Thoracic aorta (tissue), 2 donors: Measurements from ENCODE around the gene ESPL1. TPM values are rescaled to one million over a fixed set of nuclear protein-coding genes. Genes with fewer than 3 reads are reported as not detected.

ENCODE experiments used
- ATAC-seq: fragments of 150-250 bp; one replicate; pipeline ENCODE4 v1.8.0; 2017; ENCODE audit warnings: low read depth; ENCODE audit not compliant: insufficient number of reproducible peaks, low FRiP score
- DNase-seq: peaks from one replicate; pipeline ENCODE4 v3.0.0-alpha.2; 2020; ENCODE audit warnings: low spot score
- H3K27ac ChIP-seq, 2 donors: fragments of 200-600 bp; sonication (generic); 1 replicate in 1 of 2; 2 replicates in 1 of 2; pipeline ENCODE4 v1.5.1; 2016; ENCODE audit warnings: mild to moderate bottlenecking in 2 of 2, moderate library complexity in 2 of 2
- H3K27me3 ChIP-seq: fragments of 200-600 bp; sonication (generic); replicated peaks from 2 replicates; pipeline ENCODE4 v1.6.0; 2016; ENCODE audit warnings: mild to moderate bottlenecking; ENCODE audit not compliant: insufficient read depth
- H3K36me3 ChIP-seq: fragments of 200-600 bp; sonication (generic); one replicate; pipeline ENCODE4 v1.5.1; 2016
- H3K4me1 ChIP-seq, 2 donors: fragments of 200-600 bp; sonication (generic); 1 replicate in 1 of 2; 2 replicates in 1 of 2; pipeline versions ENCODE4 v1.5.1 to v1.6.0; 2016; ENCODE audit warnings: low read depth in 2 of 2, mild to moderate bottlenecking in 1 of 2; ENCODE audit not compliant: control insufficient read depth in 1 of 2
- H3K4me3 ChIP-seq: fragments of 200-600 bp; sonication (generic); 2 replicates; pipeline ENCODE4 v1.5.1; 2016; ENCODE audit warnings: mild to moderate bottlenecking
- H3K9me3 ChIP-seq: fragments of 200-600 bp; sonication (generic); 2 replicates; pipeline ENCODE4 v1.5.1; 2016
- CTCF ChIP-seq: fragments of 200-600 bp; sonication (generic); IDR thresholded peaks from one replicate; pipeline ENCODE4 v1.5.1; 2019; ENCODE audit warnings: antibody characterized with exemption
- total RNA-seq, 2 donors: library from RNA; depleted of rRNA; stranded (reverse); fragments of >200 nt; gene quantifications; one replicate each; pipeline versions ENCODE4 v1.1.0 to v1.2.3, GENCODE V29; 2016

The ESPL1 gene
- total RNA-seq, 2 donors from 2014 or later = 0.78 to 0.95 TPM

DNA sequence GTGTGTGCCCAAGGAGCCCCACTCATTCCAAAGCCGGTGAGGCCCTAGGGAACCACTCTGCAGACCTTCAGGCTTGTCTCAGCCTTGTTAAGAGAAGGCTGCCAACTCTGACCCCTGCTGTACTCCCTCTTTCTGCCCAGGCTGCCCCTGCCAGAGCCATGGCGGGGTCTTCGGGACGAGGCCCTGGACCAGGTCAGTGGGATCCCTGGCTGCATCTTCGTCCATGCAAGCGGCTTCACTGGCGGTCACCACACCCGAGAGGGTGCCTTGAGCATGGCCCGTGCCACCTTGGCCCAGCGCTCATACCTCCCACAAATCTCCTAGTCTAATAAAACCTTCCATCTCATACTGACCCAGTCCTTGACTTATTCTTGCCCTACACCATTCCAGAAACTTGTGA is 38.7 kb downstream of the ESPL1 start:
- H3K27ac ChIP-seq = no peak overlapping the region
- TF ChIP-seq CTCF = no peak
- H3K9me3 ChIP-seq = no peaks in the 10 kb centered on the region
- H3K36me3 ChIP-seq = peaks cover 54% of the 10 kb centered on the region
- DNase-seq (no peak), ATAC-seq (no peak)
- no peaks in the 10 kb centered on the region for H3K27me3 ChIP-seq
- no peak overlapping the region for H3K4me3 ChIP-seq
- peaks cover 0 to 14% of the 10 kb centered on the region in 2 donors for H3K4me1 ChIP-seq

GRCh38 chr12:53308276-53308675 is 40.2 kb downstream of the ESPL1 start:
- peaks cover 58% of the 10 kb centered on the region for H3K36me3 ChIP-seq

DNA sequence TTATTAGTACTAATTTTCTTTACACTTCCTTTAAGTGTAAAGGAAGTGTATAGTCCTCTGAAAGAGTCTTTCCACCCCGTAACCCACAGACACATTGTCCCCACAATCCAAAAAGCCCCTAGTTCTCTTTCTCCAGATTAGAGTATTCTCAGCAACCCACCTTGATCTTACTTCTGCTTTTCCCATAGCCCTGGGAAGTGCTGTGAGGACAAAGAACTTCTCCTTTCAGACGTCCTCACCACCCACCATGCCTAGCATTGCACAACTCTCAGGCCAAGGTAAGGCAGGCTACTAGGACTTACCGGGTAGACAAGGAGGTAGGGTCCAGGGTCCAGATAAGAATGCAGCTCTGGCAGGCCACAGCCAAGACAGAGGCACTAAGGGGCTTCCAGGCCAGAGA is 45.9 kb downstream of the ESPL1 start:
- no peaks in the 10 kb centered on the region for H3K27me3 ChIP-seq
- H3K4me3 ChIP-seq = no peak overlapping the region
- H3K27ac ChIP-seq = no peak overlapping the region
- ATAC-seq = no peak
- no peak for TF ChIP-seq CTCF
- H3K4me1 ChIP-seq = no peaks in the 10 kb centered on the region
- no peak for DNase-seq
- peaks cover 42% of the 10 kb centered on the region for H3K36me3 ChIP-seq
- no peaks in the 10 kb centered on the region for H3K9me3 ChIP-seq

More at GRCh38 chr12:53308276-53308675, 40.2 kb downstream of the ESPL1 start:
- H3K9me3 ChIP-seq = no peaks in the 10 kb centered on the region
- peaks cover 0 to 1% of the 10 kb centered on the region in 2 donors for H3K4me1 ChIP-seq
- DNase-seq = no peak
- ATAC-seq = no peak
- H3K4me3 ChIP-seq = no peak overlapping the region
- no peak for TF ChIP-seq CTCF
- H3K27ac ChIP-seq = no peak overlapping the region
- no peaks in the 10 kb centered on the region for H3K27me3 ChIP-seq

DNA sequence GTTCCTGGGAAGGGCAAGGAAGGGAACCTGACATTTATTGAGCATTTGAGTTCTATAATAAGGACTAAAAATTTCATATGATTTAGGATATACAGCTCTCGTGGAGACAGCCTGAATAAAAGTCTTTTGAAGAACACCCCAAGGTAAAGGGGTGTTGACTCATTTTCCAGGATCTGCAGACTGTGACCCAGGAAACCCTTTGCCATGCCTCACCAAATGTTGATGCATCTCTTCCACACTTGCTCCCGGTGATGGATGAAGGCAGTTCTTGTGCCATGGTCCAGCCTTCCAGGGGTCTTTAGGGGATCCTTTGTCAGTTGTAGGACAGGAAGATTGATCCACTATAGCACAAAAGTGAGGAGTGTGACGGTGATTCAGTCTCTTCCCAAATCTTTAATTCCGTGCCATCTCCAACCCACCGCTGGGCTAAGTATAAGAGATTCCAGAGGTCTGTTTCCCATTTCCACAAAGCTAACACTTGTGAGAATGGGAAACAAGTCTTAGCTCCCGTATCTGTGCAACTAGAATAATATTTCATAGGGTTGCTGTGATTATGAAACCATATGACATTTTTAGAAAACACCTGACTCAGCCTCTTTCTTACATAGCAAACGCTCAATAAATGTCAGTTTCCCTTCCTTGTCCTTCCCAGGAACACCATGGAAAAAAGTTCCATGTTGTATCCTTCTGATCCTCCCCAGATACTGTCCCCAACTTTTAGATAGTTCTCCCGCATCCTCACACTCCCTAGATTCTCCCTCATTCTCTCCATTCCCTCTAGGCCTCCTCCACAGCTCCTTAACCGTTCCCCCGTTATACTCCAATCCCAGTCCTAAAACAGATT is 52.5 kb downstream of the ESPL1 start:
- peaks cover 22 to 31% of the 10 kb centered on the region in 2 donors for H3K4me1 ChIP-seq
- H3K27ac ChIP-seq = peak overlapping the region; percentile 77 to 87
- H3K36me3 ChIP-seq = peaks cover 7% of the 10 kb centered on the region
- ATAC-seq (no peak), DNase-seq (no peak)
- H3K4me3 ChIP-seq = peak overlapping the region; percentile 82
- no peaks in the 10 kb centered on the region for H3K27me3 ChIP-seq
- no peaks in the 10 kb centered on the region for H3K9me3 ChIP-seq
- no peak for TF ChIP-seq CTCF

- peaks cover 23 to 36% of the 10 kb centered on the region in 2 donors for H3K4me1 ChIP-seq
- ATAC-seq (no peak), DNase-seq (no peak)
- no peaks in the 10 kb centered on the region for H3K27me3 ChIP-seq
- TF ChIP-seq CTCF = no peak
- H3K9me3 ChIP-seq = no peaks in the 10 kb centered on the region
- H3K4me3 ChIP-seq = peak overlapping the region; percentile 94
- no peaks in the 10 kb centered on the region for H3K36me3 ChIP-seq
- peak overlapping the region; percentile 84 to 94 for H3K27ac ChIP-seq
Observed at GRCh38 chr12:53324113-53324778, 56.1 kb downstream of the ESPL1 start.
